NCI-H748 treated with DMSO at 0.1 percent for 48 hours (cell line): Measurements from ENCODE around the gene PARP1.

ENCODE experiments used
- DNase-seq: peaks from one replicate; lab custom pipeline; 2025; lab: John Stamatoyannopoulos, UW

PARP1 gene

DNA sequence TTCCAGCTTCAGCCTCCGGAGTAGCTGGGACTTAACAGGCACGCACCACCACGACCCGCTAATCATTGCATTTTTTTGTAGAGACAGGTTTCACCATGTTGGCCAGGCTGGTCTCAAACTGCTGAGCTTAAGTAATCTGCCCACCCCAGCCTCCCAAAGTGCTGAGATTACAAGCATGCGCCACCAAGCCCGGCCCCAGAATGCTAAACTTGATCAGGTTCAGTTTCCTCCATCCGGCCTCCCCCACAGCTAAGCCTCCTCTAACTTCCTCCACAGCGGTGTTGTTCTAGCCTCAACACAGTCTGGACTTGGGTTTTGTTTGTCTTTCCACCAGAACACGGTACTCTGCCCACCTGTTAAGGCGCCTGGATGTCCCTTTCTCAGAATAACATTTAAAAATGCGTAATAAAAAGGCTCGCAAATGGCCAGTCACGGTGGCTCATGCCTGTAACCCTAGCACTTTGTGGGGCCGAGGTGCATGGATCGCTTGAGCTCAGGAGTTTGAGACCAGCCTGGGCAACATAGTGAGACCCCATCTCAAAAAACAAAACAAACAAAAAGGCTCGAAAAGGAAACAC is 2.4 kb downstream of the PARP1 start:
- DNase-seq: no peak

DNA sequence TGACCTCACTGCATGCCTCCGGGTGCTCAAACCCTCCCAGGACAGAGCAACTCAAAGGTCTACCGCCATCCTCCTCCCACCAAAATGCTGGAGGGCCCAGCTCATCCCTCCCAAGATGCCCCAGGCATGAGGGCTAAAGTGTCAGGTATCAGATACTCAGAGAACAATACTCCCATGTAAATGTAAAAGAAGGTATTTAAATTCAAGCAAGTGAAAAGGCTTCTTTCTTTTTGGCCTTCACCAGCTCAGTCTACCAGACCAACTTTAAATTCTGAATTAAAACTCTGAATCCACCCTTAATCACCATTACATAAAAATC is 3.0 kb downstream of the PARP1 start:
- DNase-seq: no peak

DNA sequence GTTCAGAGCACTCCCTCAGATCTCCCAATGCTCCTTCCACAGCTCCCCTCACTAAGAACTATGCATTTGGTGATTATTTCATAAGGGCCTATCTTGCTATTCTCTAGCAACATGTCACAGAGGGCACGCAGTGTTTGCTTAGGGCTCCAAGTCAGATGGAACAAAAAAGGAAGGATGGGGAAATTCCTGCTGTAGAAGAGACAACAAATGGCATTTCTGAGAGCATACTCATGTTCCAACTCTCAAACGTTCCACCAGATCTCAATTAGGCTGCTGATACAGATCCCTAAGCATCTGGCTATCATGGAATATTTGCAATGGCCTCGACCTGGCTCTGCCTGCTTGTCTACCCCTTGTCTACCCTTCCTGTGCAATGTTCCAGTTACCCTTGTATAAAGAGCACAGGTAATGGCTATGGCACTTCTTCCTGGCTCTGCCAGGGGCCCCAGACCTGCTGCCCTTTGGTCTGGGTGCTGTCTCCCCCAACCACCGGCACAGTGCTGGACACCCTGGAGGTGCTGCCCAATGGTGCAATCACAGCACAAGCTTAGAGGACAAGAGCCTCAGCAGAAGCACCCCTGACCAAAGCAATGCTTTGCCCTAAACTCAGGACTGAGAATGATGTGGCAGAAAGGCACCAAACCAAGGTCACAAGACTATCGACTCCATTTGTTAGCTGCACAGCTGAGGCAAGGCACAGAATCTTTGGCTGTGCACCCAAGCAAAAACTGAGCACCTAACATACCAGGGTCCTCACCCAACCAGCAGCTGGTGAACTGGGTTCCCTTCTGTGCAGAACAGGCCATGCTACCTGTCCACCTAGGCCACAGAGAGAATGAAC is 3.6 kb downstream of the PARP1 start:
- DNase-seq: no peak

DNA sequence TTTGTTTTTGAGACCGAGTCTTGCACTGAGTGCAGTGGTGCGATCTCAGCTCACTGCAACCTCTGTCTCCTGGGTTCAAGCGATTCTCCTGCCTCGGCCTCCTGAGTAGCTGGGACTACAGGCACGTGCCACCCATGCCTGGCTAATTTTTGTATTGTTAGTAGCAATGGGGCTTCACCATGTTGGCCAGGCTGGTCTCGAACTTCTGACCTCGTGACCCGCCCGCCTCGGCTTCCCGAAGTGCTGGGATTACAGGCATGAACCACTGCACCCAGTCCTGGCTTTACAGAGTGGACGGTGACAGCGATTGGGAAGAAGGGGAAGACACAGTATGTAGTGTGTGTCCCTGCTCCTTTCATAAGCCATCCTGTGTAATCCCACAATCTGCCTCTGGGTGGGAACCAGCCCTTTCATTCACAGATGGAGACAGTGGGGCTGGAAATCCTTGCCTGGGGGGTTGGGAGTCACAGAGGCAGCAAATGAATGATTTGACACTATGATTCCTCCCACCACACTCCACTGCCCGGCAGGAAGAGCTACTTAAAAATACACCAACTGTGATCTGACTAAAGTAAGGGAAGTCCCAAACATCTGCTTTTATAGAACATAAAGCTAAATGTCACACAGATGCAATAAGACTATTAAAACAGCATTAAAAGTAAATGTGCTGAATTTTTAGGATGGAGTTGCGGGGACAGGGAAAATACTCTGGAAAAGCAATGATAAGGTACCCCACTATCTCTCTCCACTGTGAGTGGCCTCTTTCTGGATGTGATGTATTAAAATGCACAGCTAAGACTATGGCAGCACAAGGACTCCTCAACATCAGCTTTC is 4.5 kb downstream of the PARP1 start:
- no peak for DNase-seq

DNA sequence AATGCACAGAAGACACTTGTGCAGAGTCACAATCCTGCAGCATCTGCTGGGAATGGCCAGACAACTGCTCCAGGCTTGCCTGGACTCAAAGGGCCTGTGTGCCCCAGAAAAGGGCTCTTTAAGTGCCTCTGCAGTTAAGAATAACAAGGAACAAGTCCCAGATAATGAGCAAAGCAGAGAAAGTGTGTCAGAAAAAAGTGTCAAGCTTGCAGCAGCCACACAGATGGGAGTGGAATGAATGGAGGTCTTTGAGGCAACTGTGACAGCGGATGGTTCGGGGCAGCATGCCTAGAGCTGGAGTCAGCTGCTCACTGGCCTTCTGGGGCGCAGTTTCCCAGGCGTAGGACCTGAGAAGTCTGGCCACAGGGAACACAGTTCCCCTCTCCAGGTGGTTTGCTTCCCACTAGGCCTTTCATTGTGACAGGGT is 5.1 kb downstream of the PARP1 start:
- DNase-seq: no peak

DNA sequence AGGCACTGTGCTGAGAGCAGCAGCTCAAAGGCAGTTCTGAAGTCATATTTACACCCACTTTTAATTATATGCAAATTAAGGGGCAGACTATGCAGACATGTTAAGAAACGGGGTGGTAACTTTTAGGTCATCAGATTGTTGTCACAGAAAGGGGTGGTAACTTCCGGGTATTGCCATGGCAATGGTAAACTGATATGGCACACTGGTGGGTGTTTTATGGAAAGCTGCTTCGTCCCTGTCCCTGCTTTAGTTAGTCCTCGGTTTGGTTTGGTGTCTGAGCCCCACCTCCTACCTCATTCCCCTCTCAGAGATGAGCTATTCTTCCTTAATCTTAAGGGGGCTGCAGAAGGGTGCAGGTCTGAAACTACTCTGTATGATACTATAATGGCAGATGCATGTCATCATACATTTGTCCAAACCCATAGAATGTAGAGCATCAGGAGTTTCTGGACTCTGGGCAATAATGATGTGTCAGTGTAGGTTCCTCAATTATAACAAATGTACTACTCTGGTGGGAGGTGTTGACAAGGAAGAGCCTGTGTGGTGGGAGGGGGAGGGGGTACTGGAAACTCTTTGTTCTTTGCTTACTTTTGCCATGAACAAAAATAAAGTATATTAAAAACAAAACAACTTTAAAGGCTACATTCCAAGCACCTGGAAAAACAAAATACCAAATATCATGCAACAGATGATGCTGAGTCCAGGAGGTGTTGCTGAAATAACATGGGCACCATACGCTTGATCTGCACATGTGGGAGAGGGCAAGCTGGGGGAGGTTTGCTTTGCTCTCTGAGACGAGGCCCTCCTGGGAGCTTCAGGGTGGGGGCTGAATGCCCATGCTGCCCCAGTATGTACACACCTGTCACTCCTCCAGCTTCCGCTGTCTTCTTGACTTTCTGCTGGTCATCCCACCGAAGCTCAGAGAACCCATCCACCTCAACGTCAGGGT is 6.3 kb downstream of the PARP1 start:
- no peak for DNase-seq

DNA sequence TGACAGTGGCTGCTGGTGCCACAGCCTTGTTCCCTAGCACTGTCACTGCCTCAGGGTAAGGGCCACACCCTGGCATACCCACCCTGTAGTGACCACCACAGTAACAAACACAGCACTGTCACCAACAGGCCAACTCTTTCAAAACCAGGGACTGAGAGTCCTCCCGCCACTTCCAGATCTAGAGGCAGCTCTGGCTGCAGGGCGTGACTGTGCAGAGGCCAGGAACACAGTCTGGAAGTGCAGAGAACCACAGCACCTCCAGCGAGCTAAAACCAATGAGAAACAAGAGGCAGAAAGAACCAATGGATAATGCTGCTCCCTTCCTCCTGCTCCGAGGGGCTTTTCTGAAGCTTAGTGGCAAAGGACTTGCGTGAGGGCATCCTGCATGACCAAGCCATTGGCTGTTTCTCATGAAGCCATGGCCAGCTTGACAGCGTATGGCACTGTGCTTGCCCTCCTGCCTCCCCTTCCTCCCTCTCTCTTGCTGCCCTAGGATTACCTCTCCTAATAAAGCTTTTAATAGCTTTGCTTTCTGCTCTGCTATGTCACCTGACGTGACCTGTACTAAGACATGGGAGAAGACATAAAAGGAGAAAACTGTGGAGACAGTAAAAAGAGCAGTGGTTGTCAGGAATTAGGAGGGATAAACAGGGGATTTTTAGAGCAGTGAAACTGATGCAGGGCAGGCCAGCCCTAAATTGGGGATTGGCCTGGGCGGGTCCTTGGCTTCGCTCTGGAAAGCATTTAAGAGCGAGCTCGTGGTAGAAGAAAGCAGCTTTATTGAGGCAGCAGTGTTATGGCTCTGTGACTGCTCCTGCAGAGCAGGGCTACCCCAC is 7.2 kb downstream of the PARP1 start:
- no peak for DNase-seq

DNA sequence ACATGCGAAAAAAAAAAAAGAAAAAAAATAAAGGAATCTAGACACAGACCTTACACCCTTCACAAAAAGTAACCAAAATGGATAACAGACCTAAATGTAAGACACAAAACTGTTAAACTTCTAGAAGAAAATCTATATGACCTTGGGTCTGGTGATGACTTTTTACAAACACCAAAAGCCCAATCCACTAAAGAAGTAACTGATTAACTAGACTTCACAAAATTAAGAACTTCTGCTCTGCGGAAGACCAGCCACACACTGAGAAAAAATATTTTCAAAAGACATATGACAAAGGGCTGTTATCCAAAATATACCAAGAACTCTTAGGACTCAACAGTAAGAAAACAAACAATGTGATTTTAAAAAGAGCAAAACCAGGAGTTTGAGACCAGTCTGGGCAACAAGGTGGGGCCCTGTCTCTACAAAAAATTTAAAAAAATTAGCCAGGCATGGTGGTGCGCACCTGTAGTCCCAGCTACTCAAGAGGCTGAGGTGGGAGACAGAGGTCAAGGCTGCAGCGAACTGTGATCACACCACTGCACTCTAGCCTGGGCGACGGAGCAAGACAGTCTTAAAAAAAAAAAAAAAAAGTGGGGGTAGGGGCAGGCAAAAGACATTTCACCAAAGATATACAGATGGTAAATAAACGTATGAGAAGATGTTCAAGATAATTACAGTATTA is 9.8 kb downstream of the PARP1 start:
- DNase-seq: no peak

DNA sequence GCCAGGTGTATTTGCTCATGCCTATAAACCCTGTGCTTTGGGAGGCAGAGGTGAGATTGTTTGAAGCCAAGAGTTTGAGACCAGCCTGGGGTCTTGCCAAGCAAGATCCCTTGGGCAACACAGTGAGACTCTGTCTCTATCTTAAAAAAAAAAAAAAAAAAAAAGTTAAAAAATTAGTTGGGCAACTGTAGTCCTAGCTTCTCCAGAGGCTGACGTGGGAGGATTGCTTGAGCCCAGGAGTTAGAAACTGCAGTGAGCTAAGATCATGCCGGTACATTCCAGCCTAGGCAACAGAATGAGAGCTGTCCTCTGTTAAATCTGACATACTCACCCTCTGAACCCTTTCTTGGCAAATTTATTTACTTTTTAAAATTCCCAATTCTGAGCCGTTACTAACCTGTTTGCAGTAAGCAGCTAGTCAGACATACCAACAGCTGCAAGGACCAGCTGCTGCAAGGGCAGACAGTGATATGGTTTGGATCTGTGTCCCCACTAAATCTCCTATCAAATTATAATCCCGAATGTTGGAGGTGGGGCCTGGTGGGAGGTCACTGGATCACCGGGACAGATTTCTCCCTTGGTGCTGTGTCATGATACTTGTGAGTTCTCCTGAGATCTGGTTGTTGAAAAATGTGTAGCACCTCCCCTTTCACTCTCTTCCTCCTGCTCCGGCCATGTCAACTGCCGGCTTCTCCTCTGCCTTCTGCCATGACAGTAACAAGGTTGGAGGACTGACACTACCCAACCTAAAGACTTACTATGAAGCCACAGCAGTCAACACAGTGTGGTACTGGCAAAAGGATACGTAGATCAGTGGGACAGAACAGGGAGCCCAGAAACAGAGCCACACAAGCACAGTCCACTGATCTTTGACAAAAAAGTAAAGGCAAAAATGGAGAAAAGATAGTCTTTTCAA is 10.6 kb downstream of the PARP1 start:
- no peak for DNase-seq

DNA sequence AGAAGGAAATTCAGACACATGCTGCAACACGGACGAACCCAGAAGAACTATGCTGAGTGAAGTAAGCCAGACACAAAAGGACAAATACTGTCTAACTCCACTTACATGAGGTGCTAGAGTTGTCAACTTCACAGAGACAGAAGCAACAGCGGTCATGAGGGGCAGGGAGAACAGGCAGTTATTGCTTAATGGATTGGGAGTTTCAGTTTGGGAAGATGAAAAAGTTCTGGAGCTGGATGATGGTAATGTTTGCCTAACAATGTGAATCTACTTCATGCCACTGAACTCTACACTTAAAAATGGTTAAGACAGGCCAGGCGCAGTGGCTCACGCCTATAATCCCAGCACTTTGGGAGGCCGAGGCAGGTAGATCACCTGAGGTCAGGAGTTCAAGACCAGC is 12.1 kb downstream of the PARP1 start:
- DNase-seq: no peak

DNA sequence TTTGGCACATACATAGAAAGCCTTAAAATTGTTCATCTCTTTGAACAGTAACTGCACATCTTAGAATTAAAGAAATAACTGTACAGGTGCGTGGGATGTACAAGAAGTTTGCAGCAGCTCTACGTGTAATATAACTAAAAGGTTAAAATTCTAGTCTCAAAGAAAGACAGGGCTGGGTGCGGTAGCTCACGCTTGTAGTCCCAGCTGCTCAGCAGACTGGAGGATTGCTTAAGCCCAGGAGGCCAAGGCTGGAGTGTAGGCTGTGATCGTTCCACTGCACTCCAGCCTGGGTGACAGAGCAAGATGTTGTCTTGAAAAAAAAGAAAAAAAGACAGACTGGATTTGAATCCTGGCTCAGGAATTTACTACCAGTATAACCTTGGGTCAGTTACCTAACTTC is 13.4 kb downstream of the PARP1 start:
- DNase-seq: no peak

DNA sequence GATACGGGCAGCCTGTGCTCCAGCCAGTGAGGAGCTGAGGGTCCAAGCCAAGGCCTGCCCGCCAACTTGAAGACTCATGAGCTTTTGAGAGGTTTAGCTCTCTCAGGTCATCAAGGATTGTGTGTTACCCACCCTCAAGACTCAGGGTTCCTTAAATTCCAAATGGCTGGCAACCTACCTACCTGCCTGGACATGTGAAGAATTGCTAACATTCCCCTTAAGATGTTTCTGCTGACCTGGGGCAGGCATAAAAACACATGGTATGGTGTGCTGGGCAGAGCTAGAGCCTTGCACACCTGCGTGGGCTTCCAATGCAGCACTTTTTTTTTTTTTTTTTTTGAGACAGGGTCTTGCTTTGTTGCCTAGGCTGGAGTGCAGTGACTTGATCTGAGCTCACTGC is 17.2 kb downstream of the PARP1 start:
- no peak for DNase-seq

DNA sequence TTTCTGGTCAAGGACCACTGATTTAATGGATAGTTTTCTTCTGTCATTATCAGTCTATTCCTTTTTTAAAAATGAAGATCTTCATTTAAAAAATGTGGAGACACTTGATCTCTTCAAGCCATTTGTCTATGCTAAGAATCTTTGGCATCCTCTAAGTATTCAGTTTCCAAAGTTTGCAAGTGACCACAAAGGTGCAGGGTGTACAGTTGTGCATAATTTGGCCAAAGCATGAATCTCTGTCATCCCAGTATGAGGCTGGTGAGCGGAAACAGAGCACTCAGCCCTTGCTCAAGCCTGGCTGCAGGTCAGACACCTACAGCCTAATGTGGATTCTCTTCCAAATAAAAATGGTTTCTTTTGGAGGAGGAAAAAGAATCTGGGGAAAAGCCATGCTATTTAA is 19.8 kb downstream of the PARP1 start:
- no peak for DNase-seq

DNA sequence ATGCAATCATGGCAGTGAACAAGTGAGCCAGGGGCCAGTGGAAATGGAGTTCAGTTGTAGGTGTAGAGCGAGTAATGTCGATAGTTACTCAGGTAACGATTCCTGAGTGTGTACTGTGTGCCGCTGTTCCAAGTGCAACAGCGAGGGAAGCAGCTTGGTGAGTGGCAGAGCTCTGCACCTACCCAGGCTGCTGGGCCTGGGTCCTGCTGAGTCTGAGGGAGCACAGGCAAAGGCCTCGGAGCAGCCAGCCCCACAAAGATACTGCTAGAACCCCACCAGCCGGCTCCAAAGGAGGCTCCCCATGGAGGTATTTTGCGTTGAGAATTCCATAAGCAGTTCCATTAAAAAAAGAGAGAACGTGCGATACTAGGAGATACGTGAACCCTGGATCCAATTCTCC is 23.2 kb downstream of the PARP1 start:
- DNase-seq: no peak

DNA sequence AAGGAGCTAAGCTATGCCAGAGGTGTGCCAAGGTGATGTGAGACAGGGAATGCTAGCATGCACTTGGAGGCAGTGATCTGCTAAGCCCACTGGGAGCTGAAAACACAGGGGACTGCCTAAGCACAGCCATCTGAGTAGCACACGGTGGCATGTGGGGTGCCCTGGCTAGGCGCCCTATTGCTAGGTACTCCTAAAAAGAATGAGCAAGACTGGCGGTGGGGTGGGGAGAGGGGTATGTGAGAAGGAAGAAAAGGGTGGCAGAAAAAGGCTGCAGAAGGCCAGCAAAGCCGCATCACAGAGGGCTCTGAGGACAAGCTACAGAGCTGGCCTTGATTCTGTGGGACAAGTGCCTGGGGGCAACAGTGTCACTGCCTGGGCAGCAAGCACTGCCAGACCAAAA is 23.9 kb downstream of the PARP1 start:
- no peak for DNase-seq

DNA sequence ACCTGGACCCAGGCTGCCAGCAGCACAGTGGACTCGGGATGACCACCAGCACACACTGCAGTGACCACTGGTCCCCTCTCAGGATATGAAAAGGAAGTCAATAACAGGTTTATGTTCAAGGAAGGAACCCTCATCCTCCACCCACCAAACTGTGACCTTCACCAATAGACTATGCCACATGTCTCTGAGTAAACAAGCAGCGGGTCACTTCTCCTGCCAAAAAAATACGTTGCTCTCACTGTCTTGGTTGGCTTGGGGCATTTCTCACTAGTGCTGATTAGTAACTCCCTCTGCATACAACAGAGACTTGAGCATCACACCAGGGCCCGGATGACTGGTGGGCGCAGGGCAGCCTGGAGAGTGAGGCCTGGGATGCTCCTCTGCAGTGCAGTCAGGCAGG is 25.9 kb downstream of the PARP1 start:
- no peak for DNase-seq

DNA sequence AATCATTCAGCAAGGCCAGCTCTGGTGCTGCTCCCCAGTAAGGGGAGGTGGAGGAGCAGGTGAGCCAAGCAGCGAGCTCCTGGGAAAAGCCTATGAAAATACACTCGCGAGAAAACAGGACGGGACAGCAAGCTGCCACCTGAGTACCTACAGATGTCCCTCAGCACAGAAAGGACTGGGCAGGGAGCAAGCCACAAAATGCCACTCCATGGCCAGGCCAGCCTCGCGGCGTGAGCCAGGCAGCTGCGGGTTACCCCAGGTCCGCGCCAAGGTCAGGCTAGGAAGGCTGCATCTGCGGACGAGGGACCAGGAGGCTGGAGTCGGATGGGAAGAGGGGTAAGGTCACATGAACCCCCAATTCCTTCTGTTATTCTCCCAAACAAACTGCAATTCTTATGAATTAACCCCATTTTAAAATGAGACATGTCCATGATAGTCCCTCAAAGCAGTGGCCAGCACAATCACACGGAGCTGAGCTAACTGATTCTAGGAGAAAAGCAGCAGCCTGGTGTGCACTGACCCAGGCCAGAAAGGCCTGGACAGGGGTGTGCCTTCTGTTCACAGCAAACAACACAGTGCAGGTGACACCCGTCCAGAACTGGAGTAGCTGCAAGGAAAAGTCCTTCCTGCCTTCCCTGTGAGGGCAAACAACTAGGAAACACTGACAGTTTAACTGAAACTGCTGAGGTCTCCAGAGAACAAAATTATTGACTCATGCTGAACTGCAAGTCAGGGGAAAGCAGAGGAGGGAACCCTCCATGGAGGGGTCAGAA is 26.5 kb downstream of the PARP1 start:
- DNase-seq: no peak

DNA sequence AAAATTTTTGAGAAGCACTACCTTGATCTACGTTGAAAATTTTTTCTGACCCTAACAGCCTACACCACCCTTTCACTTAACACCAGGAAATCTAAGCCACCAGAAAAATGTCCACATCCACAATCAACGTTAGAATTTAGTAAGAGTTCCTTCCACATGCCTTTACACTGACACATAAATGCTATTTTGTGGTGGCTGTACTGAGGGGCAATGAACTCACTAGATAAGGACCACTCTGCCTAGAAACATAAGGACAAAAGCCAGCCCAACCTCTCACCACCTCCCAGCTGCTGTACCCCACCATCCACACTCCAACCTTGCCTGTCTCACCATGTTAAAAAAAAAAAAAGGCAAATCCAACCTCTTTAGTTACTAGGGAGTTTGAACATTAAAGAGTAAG is 29.8 kb downstream of the PARP1 start:
- DNase-seq: no peak

DNA sequence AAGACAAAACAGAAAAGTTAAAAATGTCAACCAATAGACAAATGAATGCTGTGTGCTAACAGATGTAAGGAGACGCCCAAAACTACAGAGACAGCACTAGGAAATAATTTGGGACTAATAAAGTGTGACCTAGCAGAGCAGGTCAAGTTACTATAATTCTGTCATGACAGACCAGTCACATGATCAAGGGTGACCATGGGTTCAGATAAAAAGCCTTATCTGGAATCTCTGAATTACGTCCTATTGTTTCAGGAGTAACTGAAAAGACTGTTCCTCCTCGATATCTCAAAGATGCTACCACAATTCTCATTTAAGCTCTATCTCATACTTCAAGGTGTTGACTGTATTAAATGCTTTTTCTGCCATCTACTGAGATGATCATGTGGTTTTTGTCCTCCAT is 31.6 kb downstream of the PARP1 start:
- no peak for DNase-seq
